ENCODE results near the gene PDE4C. TPM values are rescaled to one million over a fixed set of nuclear protein-coding genes. Genes with fewer than 3 reads are reported as not detected.

PDE4C gene
- total and polyA plus RNA-seq, 9 of the 15 experiments (the other 6 are each of a cell fraction or from before 2014, with no cell fraction given), result 0.04 to 0.91 (median 0.20) TPM; not detected in 1

DNA sequence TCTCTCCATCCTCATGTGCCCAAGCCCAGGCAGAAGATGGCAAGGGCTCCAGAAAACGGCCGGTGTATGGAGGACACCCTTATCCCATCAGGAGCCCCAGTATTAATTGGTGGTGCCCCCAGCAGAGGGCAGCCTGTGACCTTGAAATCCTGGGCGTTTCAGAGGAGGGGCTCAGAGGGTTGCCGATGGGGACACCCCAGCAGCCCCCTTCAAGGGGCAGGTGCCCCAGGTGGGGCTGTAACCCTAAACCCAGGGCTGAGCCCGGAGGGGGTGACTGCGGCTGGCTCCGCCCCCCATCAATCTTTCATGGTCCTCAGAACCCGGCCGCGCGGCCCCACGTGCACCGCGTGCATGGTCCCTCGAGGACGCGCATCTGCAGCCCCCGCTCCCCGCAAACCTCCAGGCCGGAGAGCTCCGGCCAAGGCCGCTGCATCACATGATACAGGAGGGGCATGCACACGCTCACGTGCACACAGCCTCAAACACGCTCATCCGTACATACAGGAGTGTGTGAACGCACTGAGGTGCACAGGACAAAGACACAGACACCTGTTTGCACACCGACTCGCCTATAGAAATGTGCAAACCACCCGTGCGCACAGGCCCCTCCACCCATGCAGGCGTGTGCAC is 23.3 kb downstream of the PDE4C start (continued):
- TF ChIP-seq ZNF609 (CRISPR knock-in tag; IDR thresholded peaks at IDR 0.05; ENCODE audit: borderline replicate concordance) (no peak), SMC3 (conservative IDR thresholded peaks at IDR 0.05; ENCODE audit: insufficient read depth, low read depth, low read length) (peak; percentile 36; the same call in 1 of the 2 replicates), ELF2 (CRISPR knock-in tag; IDR thresholded peaks at IDR 0.05) (no peak), ESRRA (IDR thresholded peaks at IDR 0.05; ENCODE audit: borderline replicate concordance, low read depth) (peak; percentile 90), RBM25 (IDR thresholded peaks at IDR 0.05; ENCODE audit: low read depth, low read length, severe bottlenecking) (no peak), L3MBTL2 (IDR thresholded peaks at IDR 0.05) (peak; percentile 97), PKNOX1 (IDR thresholded peaks at IDR 0.05) (peak; percentile 58; the same call in 1 of the 2 replicates), XRCC5 (IDR thresholded peaks at IDR 0.05; ENCODE audit: low read depth, low read length) (0 out of 2 replicates have a peak, but pooled peaks have one; percentile 33), TOE1 (IDR thresholded peaks at IDR 0.05; ENCODE audit: borderline replicate concordance) (0 out of 2 replicates have a peak, but pooled peaks have one; percentile 14), TOE1 (CRISPR knock-in tag; IDR thresholded peaks at IDR 0.05; ENCODE audit: borderline replicate concordance, low read depth) (no peak), ZBTB17 (CRISPR knock-in tag; IDR thresholded peaks at IDR 0.05) (no peak), MAX (CRISPR knock-in tag; IDR thresholded peaks at IDR 0.05) (peak; percentile 95), TEAD1 (CRISPR knock-in tag; IDR thresholded peaks at IDR 0.05) (no peak)
- TF ChIP-seq, protein P1, sequence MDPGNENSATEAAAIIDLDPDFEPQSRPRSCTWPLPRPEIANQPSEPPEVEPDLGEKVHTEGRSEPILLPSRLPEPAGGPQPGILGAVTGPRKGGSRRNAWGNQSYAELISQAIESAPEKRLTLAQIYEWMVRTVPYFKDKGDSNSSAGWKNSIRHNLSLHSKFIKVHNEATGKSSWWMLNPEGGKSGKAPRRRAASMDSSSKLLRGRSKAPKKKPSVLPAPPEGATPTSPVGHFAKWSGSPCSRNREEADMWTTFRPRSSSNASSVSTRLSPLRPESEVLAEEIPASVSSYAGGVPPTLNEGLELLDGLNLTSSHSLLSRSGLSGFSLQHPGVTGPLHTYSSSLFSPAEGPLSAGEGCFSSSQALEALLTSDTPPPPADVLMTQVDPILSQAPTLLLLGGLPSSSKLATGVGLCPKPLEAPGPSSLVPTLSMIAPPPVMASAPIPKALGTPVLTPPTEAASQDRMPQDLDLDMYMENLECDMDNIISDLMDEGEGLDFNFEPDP (CRISPR knock-in tag; IDR thresholded peaks at IDR 0.05), result no peak
- TF ChIP-seq, protein P2, sequence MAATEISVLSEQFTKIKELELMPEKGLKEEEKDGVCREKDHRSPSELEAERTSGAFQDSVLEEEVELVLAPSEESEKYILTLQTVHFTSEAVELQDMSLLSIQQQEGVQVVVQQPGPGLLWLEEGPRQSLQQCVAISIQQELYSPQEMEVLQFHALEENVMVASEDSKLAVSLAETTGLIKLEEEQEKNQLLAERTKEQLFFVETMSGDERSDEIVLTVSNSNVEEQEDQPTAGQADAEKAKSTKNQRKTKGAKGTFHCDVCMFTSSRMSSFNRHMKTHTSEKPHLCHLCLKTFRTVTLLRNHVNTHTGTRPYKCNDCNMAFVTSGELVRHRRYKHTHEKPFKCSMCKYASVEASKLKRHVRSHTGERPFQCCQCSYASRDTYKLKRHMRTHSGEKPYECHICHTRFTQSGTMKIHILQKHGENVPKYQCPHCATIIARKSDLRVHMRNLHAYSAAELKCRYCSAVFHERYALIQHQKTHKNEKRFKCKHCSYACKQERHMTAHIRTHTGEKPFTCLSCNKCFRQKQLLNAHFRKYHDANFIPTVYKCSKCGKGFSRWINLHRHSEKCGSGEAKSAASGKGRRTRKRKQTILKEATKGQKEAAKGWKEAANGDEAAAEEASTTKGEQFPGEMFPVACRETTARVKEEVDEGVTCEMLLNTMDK (IDR thresholded peaks at IDR 0.05; ENCODE audit: borderline replicate concordance, insufficient read depth, low read depth, low read length, poor library complexity, severe bottlenecking), result peak; percentile 24
